ENCODE data around the gene SHOC1.
"Not testable (repeated sequence)": the region's sequence is repeated elsewhere in the genome, so short reads cannot be mapped to it uniquely, and the experiment has no call there.

The SHOC1 gene

DNA sequence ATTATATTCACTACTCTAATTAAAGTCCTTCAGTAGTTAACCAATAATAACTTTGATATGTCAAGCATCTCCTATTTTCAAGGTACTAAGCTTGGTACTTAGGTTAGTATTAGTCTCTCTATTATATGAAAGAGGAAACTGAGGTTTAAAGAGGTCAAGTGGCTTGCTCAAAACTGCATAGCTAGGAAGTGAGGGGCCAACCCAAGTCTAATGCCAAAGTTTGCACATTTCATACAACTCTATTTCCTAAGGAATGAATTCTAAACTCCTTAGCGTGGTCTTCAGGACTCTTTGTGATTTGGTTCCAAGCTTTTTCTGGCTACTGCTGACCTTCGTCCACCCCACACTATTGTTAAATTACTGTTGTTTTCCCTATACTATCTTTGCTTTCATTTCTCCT is 9.9 kb upstream of the SHOC1 start:
- no peak for DNase-seq

DNA sequence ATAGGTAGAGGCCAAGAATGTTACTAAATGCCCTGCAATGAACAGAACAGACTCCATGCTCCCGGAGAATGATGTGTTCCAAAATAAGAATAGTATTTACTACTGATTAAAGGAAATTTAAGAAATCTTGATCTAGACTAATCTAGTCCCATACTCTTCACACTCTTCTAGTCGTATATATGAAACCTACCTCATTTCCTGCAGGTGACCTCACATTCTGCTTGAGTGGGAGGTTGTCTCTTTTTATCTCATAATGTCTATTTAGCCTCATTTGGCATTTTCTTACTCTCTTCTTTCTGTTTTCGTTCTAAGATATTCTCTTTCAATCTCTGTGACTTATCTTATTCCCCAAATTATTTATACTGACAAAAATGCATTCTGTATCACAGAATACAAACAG is 9.2 kb upstream of the SHOC1 start:
- DNase-seq: peak; percentile 22

GRCh38 chr9:111799915-111800526 is 5.3 kb upstream of the SHOC1 start:
- no peak for DNase-seq

GRCh38 chr9:111799506-111799905 is 4.8 kb upstream of the SHOC1 start:
- DNase-seq: no peak

- DNase-seq: no peak
These were observed 4.0 kb upstream of the SHOC1 start for GRCh38 chr9:111798786-111799185.

- no peak for DNase-seq
These were observed 761 bp upstream of the SHOC1 start for GRCh38 chr9:111795557-111795839.

GRCh38 chr9:111791821-111792220 is 2.9 kb downstream of the SHOC1 start:
- DNase-seq: not testable (repeated sequence)

GRCh38 chr9:111789881-111790280 is 4.9 kb downstream of the SHOC1 start:
- DNase-seq: no peak

DNA sequence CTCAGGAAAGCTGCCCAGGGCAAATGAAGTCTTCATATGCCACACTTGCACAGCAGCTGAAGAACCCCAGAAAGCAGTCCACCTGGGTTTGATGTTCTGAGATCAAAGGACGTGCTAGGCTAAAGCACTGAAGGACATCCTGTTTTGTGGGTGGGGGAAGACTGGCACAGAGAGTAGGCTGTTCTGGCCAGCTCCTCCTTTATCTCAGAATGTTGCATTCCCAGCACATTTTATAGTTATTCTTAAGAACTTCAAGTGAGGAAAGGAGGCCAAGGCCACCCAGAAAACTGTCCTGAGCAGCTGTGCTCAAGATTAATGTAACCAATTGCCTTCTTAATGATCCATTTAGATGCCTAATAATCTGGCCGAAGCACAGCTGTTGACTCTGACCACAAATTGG is 10.9 kb downstream of the SHOC1 start:
- DNase-seq: no peak

- DNase-seq: no peak
These were observed 11.3 kb downstream of the SHOC1 start for GRCh38 chr9:111783424-111783823.

GRCh38 chr9:111766066-111766465 is 28.7 kb downstream of the SHOC1 start:
- DNase-seq: no peak

DNA sequence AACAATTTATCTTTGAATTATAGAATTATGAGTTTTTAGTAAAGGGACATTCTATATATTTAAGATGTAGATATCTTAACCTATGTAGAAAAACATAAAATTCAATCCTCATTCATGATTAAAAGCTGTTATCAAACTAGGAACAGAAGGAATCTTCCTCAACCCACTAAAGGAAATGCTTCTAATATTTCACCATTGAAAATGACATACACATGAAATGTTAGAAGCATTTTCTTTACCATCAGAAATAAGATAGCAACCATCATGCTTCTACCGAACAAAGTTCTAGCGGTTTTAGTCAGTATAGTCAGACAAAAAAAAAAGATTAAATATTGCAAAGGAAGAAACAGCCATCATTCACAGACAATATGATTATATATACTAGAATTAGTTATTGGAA is 32.2 kb downstream of the SHOC1 start:
- no peak for DNase-seq

- DNase-seq: peak; percentile 30
These were observed 34.7 kb downstream of the SHOC1 start for GRCh38 chr9:111759762-111760639.

- no peak for DNase-seq
These were observed 39.9 kb downstream of the SHOC1 start for GRCh38 chr9:111754800-111755199.

GRCh38 chr9:111752455-111752854 is 42.3 kb downstream of the SHOC1 start:
- DNase-seq: no peak

All from activated naive CD4-positive, alpha-beta T cell treated with anti-CD3 and anti-CD28 coated beads, Interleukin-2, amount 50 U/mL, for 16 hours (primary cell).